Ovary (tissue), 9 donors: ENCODE data around the gene UTS2R. TPM values are rescaled to one million over a fixed set of nuclear protein-coding genes. Genes with fewer than 3 reads are reported as not detected.

Experiments
- DNase-seq, 5 donors: peaks; one replicate each; pipeline ENCODE4 v3.0.0-alpha.2; 2019 to 2020
- H3K27ac ChIP-seq, 2 donors: fragments of 200-600 bp; one replicate each; pipeline versions ENCODE4 v1.5.1 to v1.8.0; 2019 to 2022
- H3K27me3 ChIP-seq: fragments of 200-600 bp; one replicate; pipeline ENCODE4 v1.8.0; 2022
- H3K36me3 ChIP-seq: fragments of 200-600 bp; sonication (generic); one replicate; pipeline ENCODE4 v1.5.1; 2019
- H3K4me1 ChIP-seq: one replicate; pipeline ENCODE4 v1.8.1; 2013; ENCODE audit warnings: mild to moderate bottlenecking, moderate library complexity; ENCODE audit not compliant: insufficient read depth
- H3K4me3 ChIP-seq: fragments of 200-600 bp; sonication (generic); one replicate; pipeline ENCODE4 v1.5.1; 2017
- H3K9me3 ChIP-seq, 2 donors: fragments of 200-600 bp in 1 of 2; sonication (generic) in 1 of 2; one replicate each; pipeline versions ENCODE4 v1.5.1 to v1.8.1; 2013 to 2019; ENCODE audit warnings: mild to moderate bottlenecking in 1 of 2, moderate library complexity in 1 of 2
- CTCF ChIP-seq, 3 donors: fragments of 450-650 bp in 2 of 3; fragments of 200-600 bp in 1 of 3; IDR thresholded peaks; one replicate each; pipeline versions ENCODE4 v1.5.1 to v1.8.0; 2016 to 2022; ENCODE audit warnings: antibody characterized with exemption in 3 of 3, mild to moderate bottlenecking in 1 of 3
- EP300 ChIP-seq: sonication (generic); formaldehyde crosslinking; IDR thresholded peaks from one replicate; pipeline ENCODE4 v1.6.1; 2017; ENCODE audit warnings: antibody characterized with exemption
- POLR2A ChIP-seq: fragments of 450-650 bp; IDR thresholded peaks from one replicate; pipeline ENCODE4 v1.6.1; 2017; ENCODE audit warnings: antibody characterized with exemption, mild to moderate bottlenecking, moderate library complexity
- WGBS, 3 donors: extraction: QIAGEN DNeasy Blood & Tissue Kit in 1 of 3; methylation state at CpG; one replicate each; pipeline versions ENCODE4 v1.1.5 to v1.1.7; 2013 to 2017; 5-methylcytosine and 5-hydroxymethylcytosine counted together
- intact Hi-C, 4 donors: fragments of 100-400 bp; cut with DNase I; formaldehyde crosslinking; loops; one replicate each; pipeline versions ENCODE4 v1.11.0 to v1.15.1; 2022 to 2023
- polyA plus RNA-seq, 2 donors: library from polyadenylated mRNA; stranded (reverse); fragments of 200-250 nt in 1 of 2; fragments of 350-450 nt in 1 of 2; fragmentation: Illumina TruSeq in 1 of 2; extraction: RNeasy Lipid Tissue Mini Kit (QIAGEN cat#74804) in 1 of 2; gene quantifications; one replicate each; pipeline ENCODE4 v1.2.3, GENCODE V29; 2013 to 2014
- total RNA-seq, 7 donors: library from RNA; depleted of rRNA in 2 of 7; stranded (reverse); fragments of >200 nt in 2 of 7; fragmentation: NEBNext Ultra II Directional in 3 of 7; extraction: Animal tissue kit (Norgen Biotek cat#: 25700) in 3 of 7; gene quantifications; one replicate each; pipeline versions ENCODE4 v1.1.0 to v1.2.4, GENCODE V29; 2016 to 2023
- donor health status: DM: no; HTN: no; CAD: no; lungs with moderate emphysema.
- donor health status: DM: no; HTN: no; CAD: no.
- donor health status: Bipolar disorder and iron deficiency.
- donor health status: DM: yes; HTN: yes; CAD: no.
- donor health status: DM: no; HTN: no; CAD: no.
- donor health status: DM: yes; HTN: yes; CAD: no.

The UTS2R gene
- total and polyA plus RNA-seq, 9 donors, result not detected

- H3K4me1 ChIP-seq, result peaks cover 7% of the 10 kb centered on the region
- H3K9me3 ChIP-seq, result no peaks in the 10 kb centered on the region
- no peaks in the 10 kb centered on the region for H3K27me3 ChIP-seq
- TF ChIP-seq POLR2A (no peak), EP300 (no peak), CTCF (IDR thresholded peaks at IDR 0.05) (no peak)
- H3K4me3 ChIP-seq, result no peak overlapping the region
- no peaks in the 10 kb centered on the region for H3K36me3 ChIP-seq
- DNase-seq, result no peak
- WGBS, 3 donors, result 87 to 88% (median 88%) methylated on average over 7 of the region's 7 CpGs
- no peak overlapping the region for H3K27ac ChIP-seq
- intact Hi-C loops, result no loop called here
Measured at GRCh38 chr17:82366749-82367148, 4.8 kb upstream of the UTS2R start.

- intact Hi-C loops, result no loop called here
- no peak for DNase-seq
- Histone ChIP-seq H3K27ac (no peak overlapping the region), H3K27me3 (peaks cover 6% of the 10 kb centered on the region), H3K36me3 (no peaks in the 10 kb centered on the region), H3K9me3 (no peaks in the 10 kb centered on the region), H3K4me3 (no peak overlapping the region), H3K4me1 (peaks cover 7% of the 10 kb centered on the region)
- no peak for TF ChIP-seq POLR2A
- no peak for TF ChIP-seq CTCF (IDR thresholded peaks at IDR 0.05)
- no peak for TF ChIP-seq EP300
- WGBS, 3 donors, result 82 to 85% (median 84%) methylated on average over 14 of the region's 14 CpGs
Measured at GRCh38 chr17:82367724-82368524, 3.6 kb upstream of the UTS2R start.

- Histone ChIP-seq H3K27me3 (peaks cover 6% of the 10 kb centered on the region), H3K4me3 (no peak overlapping the region), H3K36me3 (no peaks in the 10 kb centered on the region), H3K4me1 (peaks cover 7% of the 10 kb centered on the region), H3K9me3 (no peaks in the 10 kb centered on the region), H3K27ac (no peak overlapping the region)
- intact Hi-C loops, result no loop called here
- no peak for DNase-seq
- TF ChIP-seq EP300 (no peak), CTCF (IDR thresholded peaks at IDR 0.05) (no peak), POLR2A (no peak)
- WGBS, 3 donors, result 90 to 91% (median 91%) methylated on average over 6 to 7 of the region's 7 CpGs
Measured at GRCh38 chr17:82369211-82369610, 2.4 kb upstream of the UTS2R start.

- Histone ChIP-seq H3K27ac (no peak overlapping the region), H3K27me3 (peaks cover 6% of the 10 kb centered on the region), H3K4me1 (peaks cover 7% of the 10 kb centered on the region), H3K4me3 (peak overlapping the region; percentile 14), H3K9me3 (no peaks in the 10 kb centered on the region), H3K36me3 (no peaks in the 10 kb centered on the region)
- no peak for DNase-seq
- intact Hi-C loops, result no loop called here
- no peak for TF ChIP-seq EP300
- no peak for TF ChIP-seq POLR2A
- no peak for TF ChIP-seq CTCF (IDR thresholded peaks at IDR 0.05)
- WGBS, 3 donors, result 17 to 23% (median 19%) methylated on average over 38 of the region's 38 CpGs
Measured at GRCh38 chr17:82370471-82371332, 863 bp upstream of the UTS2R start.
